NCI-H1092 (cell line): ENCODE data around the gene LRTM2.

ENCODE experiments used
- DNase-seq: peaks from one replicate; lab custom pipeline; 2025; lab: John Stamatoyannopoulos, UW

LRTM2 gene

GRCh38 chr12:1884651-1885050 is 64.3 kb downstream of the LRTM2 start:
- no peak for DNase-seq

- DNase-seq: no peak
Observed at GRCh38 chr12:1885082-1885596, 64.8 kb downstream of the LRTM2 start.

GRCh38 chr12:1885599-1886245 is 65.4 kb downstream of the LRTM2 start:
- no peak for DNase-seq
